OCI-LY1 (cell line): Measurements from ENCODE around the gene DMD.

Source experiments
- EZH2 ChIP-seq: fragments of 200-600 bp; sonication (generic), shearing (Covaris generic); IDR thresholded peaks from 2 replicates; pipeline ENCODE4 v1.8.0; 2017; ENCODE audit warnings: borderline replicate concordance, mixed run types, mild to moderate bottlenecking, antibody characterized with exemption, low read length, moderate library complexity, mixed read lengths
- TF ChIP-seq, protein P1 (sequence below): fragments of 200-600 bp; sonication (generic), shearing (Covaris generic); IDR thresholded peaks from 2 replicates; pipeline ENCODE4 v1.5.1; 2017; ENCODE audit warnings: mild to moderate bottlenecking, antibody characterized with exemption, low read length, moderate library complexity, mixed read lengths

DNA sequence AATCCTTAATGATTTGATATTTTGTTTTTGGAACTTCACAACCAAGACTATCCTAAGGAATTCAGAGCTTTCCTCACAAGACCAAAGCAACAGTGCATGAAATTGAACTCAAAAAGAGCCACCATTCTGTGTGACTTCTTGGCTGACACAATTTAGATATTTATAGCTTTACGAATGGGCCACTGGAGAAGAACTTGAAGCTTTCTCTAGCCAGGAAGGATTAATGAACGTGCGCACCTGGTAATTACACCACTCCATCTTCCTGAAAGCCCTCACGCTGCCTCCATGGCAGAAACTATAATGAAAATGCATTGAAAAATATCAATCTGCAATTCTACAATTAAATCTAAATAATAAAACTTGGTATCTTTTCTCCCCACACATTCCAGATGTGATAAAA is 1057.8 kb downstream of the DMD start:
- TF ChIP-seq, protein P1, sequence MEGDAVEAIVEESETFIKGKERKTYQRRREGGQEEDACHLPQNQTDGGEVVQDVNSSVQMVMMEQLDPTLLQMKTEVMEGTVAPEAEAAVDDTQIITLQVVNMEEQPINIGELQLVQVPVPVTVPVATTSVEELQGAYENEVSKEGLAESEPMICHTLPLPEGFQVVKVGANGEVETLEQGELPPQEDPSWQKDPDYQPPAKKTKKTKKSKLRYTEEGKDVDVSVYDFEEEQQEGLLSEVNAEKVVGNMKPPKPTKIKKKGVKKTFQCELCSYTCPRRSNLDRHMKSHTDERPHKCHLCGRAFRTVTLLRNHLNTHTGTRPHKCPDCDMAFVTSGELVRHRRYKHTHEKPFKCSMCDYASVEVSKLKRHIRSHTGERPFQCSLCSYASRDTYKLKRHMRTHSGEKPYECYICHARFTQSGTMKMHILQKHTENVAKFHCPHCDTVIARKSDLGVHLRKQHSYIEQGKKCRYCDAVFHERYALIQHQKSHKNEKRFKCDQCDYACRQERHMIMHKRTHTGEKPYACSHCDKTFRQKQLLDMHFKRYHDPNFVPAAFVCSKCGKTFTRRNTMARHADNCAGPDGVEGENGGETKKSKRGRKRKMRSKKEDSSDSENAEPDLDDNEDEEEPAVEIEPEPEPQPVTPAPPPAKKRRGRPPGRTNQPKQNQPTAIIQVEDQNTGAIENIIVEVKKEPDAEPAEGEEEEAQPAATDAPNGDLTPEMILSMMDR, result no peak
- no peak for TF ChIP-seq EZH2
